Suprapubic skin (tissue), 4 donors: ENCODE data around the gene PTPRM. TPM values are rescaled to one million over a fixed set of nuclear protein-coding genes. Genes with fewer than 3 reads are reported as not detected.

Source experiments
- DNase-seq, 2 donors: peaks; one replicate each; pipeline ENCODE4 v3.0.0-alpha.2; 2019; ENCODE audit warnings: low spot score in 2 of 2
- H3K27ac ChIP-seq: fragments of 200-600 bp; sonication (generic); one replicate; pipeline ENCODE4 v1.5.1; 2019
- H3K27me3 ChIP-seq: fragments of 200-600 bp; sonication (generic); one replicate; pipeline ENCODE4 v1.5.1; 2019
- H3K36me3 ChIP-seq: fragments of 200-600 bp; sonication (generic); one replicate; pipeline ENCODE4 v1.5.1; 2019
- H3K4me1 ChIP-seq: fragments of 200-600 bp; sonication (generic); one replicate; pipeline ENCODE4 v1.5.1; 2019
- H3K4me3 ChIP-seq: fragments of 200-600 bp; sonication (generic); one replicate; pipeline ENCODE4 v1.5.1; 2019; ENCODE audit warnings: mild to moderate bottlenecking
- H3K9me3 ChIP-seq: fragments of 200-600 bp; sonication (generic); one replicate; pipeline ENCODE4 v1.5.1; 2019
- CTCF ChIP-seq, 2 donors: fragments of 200-600 bp in 1 of 2; fragments of 450-650 bp in 1 of 2; sonication (generic) in 1 of 2; IDR thresholded peaks; one replicate each; pipeline ENCODE4 v1.5.1; 2016 to 2019; ENCODE audit warnings: antibody characterized with exemption in 2 of 2, mild to moderate bottlenecking in 1 of 2, moderate library complexity in 1 of 2
- EP300 ChIP-seq: sonication (generic); formaldehyde crosslinking; IDR thresholded peaks from one replicate; pipeline ENCODE4 v1.6.1; 2017; ENCODE audit warnings: antibody characterized with exemption
- POLR2A ChIP-seq, 2 donors: fragments of 450-650 bp; IDR thresholded peaks; one replicate each; pipeline ENCODE4 v1.6.1; 2017; ENCODE audit warnings: antibody characterized with exemption in 2 of 2, mild to moderate bottlenecking in 2 of 2, moderate library complexity in 2 of 2
- POLR2AphosphoS5 ChIP-seq, 3 donors: sonication (generic); formaldehyde crosslinking; IDR thresholded peaks; one replicate each; pipeline ENCODE4 v1.6.1; 2017; ENCODE audit warnings: antibody characterized with exemption in 3 of 3
- WGBS: methylation state at CpG from one replicate; pipeline ENCODE4 v1.1.5; 2018; 5-methylcytosine and 5-hydroxymethylcytosine counted together
- total RNA-seq, 4 donors: library from RNA; depleted of rRNA; stranded (reverse); fragments of >200 nt; gene quantifications; one replicate each; pipeline ENCODE4 v1.1.0, GENCODE V29; 2016

PTPRM gene
- total RNA-seq, 4 donors from 2014 or later, result 19.8 to 73.7 (median 40.0) TPM

DNA sequence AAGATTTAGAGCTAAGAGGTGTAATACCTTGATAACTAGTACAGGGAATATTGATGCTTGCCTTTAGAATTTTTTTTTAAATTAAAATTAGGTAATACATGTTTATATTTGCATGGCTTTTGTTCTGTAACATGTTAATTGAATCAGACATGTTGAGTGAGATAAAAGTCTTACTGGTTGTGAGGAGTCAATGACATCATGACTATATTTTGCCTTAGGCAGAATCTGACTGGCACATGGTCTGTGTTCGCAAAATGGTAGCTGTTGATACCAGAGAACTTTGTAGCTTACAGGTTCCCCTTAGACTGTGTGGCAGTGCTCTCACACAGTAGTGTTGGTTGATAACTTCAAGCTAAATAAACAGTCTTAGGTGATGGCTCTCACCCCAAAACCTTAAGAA lies 199.7 kb downstream of the PTPRM start:
- H3K27me3 ChIP-seq, result no peaks in the 10 kb centered on the region
- H3K4me3 ChIP-seq, result no peak overlapping the region
- TF ChIP-seq POLR2AphosphoS5 (IDR thresholded peaks at IDR 0.05) (no peak), EP300 (no peak), POLR2A (IDR thresholded peaks at IDR 0.05) (no peak), CTCF (IDR thresholded peaks at IDR 0.05) (no peak)
- no peak for DNase-seq
- H3K27ac ChIP-seq, result no peak overlapping the region
- H3K36me3 ChIP-seq, result no peaks in the 10 kb centered on the region
- H3K4me1 ChIP-seq, result no peaks in the 10 kb centered on the region
- 79% methylated on average over 1 of the region's 1 CpG for WGBS
- no peaks in the 10 kb centered on the region for H3K9me3 ChIP-seq

DNA sequence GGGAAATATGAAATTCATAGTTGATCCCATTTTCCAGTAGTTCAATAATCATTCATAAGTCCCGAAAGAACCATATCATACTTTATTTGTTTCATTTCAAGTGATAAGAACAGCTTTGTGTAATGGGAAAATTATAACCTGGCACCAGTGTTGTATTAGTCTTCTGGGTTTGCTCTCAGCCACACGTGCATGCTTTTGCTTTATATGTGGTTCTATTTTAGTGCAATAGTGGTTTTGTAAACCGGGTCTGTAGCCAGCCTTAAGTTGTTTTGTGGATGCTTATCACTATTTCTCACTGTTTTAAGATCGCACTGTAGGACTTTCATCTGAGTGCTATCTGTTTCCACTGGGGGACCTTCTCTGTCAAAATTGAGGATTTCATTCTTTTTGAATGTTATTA lies 203.8 kb downstream of the PTPRM start:
- Histone ChIP-seq H3K9me3 (no peaks in the 10 kb centered on the region), H3K4me1 (no peaks in the 10 kb centered on the region), H3K27me3 (no peaks in the 10 kb centered on the region), H3K4me3 (no peak overlapping the region), H3K36me3 (no peaks in the 10 kb centered on the region), H3K27ac (no peak overlapping the region)
- no peak for DNase-seq
- WGBS, result 59% methylated on average over 4 of the region's 4 CpGs
- TF ChIP-seq POLR2AphosphoS5 (IDR thresholded peaks at IDR 0.05), result no peak
- TF ChIP-seq CTCF (IDR thresholded peaks at IDR 0.05), result no peak
- TF ChIP-seq EP300, result no peak
- no peak for TF ChIP-seq POLR2A (IDR thresholded peaks at IDR 0.05)

- Histone ChIP-seq H3K4me1 (no peaks in the 10 kb centered on the region), H3K27ac (no peak overlapping the region), H3K9me3 (no peaks in the 10 kb centered on the region), H3K27me3 (no peaks in the 10 kb centered on the region), H3K36me3 (no peaks in the 10 kb centered on the region), H3K4me3 (no peak overlapping the region)
- TF ChIP-seq CTCF (IDR thresholded peaks at IDR 0.05), result no peak
- TF ChIP-seq POLR2A (IDR thresholded peaks at IDR 0.05), result no peak
- no peak for TF ChIP-seq POLR2AphosphoS5 (IDR thresholded peaks at IDR 0.05)
- no peak for TF ChIP-seq EP300
- DNase-seq, result no peak
Measured at GRCh38 chr18:7772510-7772888, 205.4 kb downstream of the PTPRM start.

- no peaks in the 10 kb centered on the region for H3K36me3 ChIP-seq
- H3K9me3 ChIP-seq, result no peaks in the 10 kb centered on the region
- no peaks in the 10 kb centered on the region for H3K4me1 ChIP-seq
- no peak overlapping the region for H3K27ac ChIP-seq
- H3K27me3 ChIP-seq, result no peaks in the 10 kb centered on the region
- 58% methylated on average over 2 of the region's 2 CpGs for WGBS
- no peak overlapping the region for H3K4me3 ChIP-seq
- no peak for TF ChIP-seq POLR2AphosphoS5 (IDR thresholded peaks at IDR 0.05)
- no peak for TF ChIP-seq POLR2A (IDR thresholded peaks at IDR 0.05)
- TF ChIP-seq EP300, result no peak
- TF ChIP-seq CTCF (IDR thresholded peaks at IDR 0.05), result no peak
- DNase-seq, result no peak
Measured at GRCh38 chr18:7772951-7773350, 205.8 kb downstream of the PTPRM start.

DNA sequence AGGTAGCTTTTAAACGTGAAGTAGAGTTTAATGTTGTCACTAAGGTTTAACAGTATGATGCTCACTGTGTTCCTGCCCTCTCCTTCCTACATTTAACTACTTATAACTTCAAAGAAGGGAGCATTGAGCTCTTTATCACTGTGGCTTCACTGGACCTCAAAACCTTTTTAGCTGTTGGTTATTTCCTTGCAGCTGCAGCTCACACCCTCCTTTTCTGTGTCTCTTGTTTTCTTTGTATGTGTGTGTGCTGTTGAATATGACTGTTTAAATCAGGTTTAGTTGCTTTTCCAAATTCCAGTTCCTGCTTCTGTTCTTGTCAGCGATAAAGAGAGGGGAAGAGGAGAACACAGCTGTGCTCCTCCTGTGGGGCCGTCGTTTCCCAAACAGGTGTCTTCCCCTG lies 208.0 kb downstream of the PTPRM start:
- no peak overlapping the region for H3K27ac ChIP-seq
- no peaks in the 10 kb centered on the region for H3K27me3 ChIP-seq
- H3K9me3 ChIP-seq, result no peaks in the 10 kb centered on the region
- no peaks in the 10 kb centered on the region for H3K36me3 ChIP-seq
- no peak for TF ChIP-seq POLR2A (IDR thresholded peaks at IDR 0.05)
- TF ChIP-seq CTCF (IDR thresholded peaks at IDR 0.05), result no peak
- no peak for TF ChIP-seq EP300
- no peak for TF ChIP-seq POLR2AphosphoS5 (IDR thresholded peaks at IDR 0.05)
- no peaks in the 10 kb centered on the region for H3K4me1 ChIP-seq
- no peak for DNase-seq
- no peak overlapping the region for H3K4me3 ChIP-seq
- WGBS, result 64% methylated on average over 4 of the region's 4 CpGs
